HG03025 (cell line): ENCODE results near the gene EAPP.
"Not testable (repeated sequence)": the region's sequence is repeated elsewhere in the genome, so short reads cannot be mapped to it uniquely, and the experiment has no call there.

ENCODE experiments used
- ATAC-seq: cut with Tn5 transposase; IDR thresholded peaks from one replicate; pipeline ENCODE4 v1.9.1; 2021; ENCODE audit warnings: mild to moderate bottlenecking, moderate library complexity; ENCODE audit not compliant: unreplicated experiment, low FRiP score

The EAPP gene

GRCh38 chr14:34538871-34539406, 562 bp downstream of the EAPP start:
- peak; percentile 21 for ATAC-seq

- ATAC-seq: not testable (repeated sequence)
Measured at GRCh38 chr14:34538096-34538495, 1.4 kb downstream of the EAPP start.

- ATAC-seq: no peak
Measured at GRCh38 chr14:34537677-34538009, 1.9 kb downstream of the EAPP start.

- ATAC-seq: no peak
Measured at GRCh38 chr14:34536951-34537676, 2.4 kb downstream of the EAPP start.

GRCh38 chr14:34527591-34527990, 11.9 kb downstream of the EAPP start:
- no peak for ATAC-seq

GRCh38 chr14:34524216-34524615, 15.3 kb downstream of the EAPP start:
- ATAC-seq: not testable (repeated sequence)

GRCh38 chr14:34522496-34522895, 17.0 kb downstream of the EAPP start:
- no peak for ATAC-seq

- ATAC-seq: not testable (repeated sequence)
Measured at GRCh38 chr14:34521071-34521470, 18.4 kb downstream of the EAPP start.

GRCh38 chr14:34520304-34520970, 19.1 kb downstream of the EAPP start:
- ATAC-seq: not testable (repeated sequence)

- ATAC-seq: no peak
Measured at GRCh38 chr14:34507884-34508283, 31.6 kb downstream of the EAPP start.

- no peak for ATAC-seq
Measured at GRCh38 chr14:34507459-34507858, 32.0 kb downstream of the EAPP start.

- ATAC-seq: not testable (repeated sequence)
Measured at GRCh38 chr14:34505124-34505491, 34.4 kb downstream of the EAPP start.

- not testable (repeated sequence) for ATAC-seq
Measured at GRCh38 chr14:34504027-34504426, 35.5 kb downstream of the EAPP start.

- no peak for ATAC-seq
Measured at GRCh38 chr14:34502545-34503225, 36.8 kb downstream of the EAPP start.

- ATAC-seq: no peak
Measured at GRCh38 chr14:34502001-34502400, 37.5 kb downstream of the EAPP start.

- no peak for ATAC-seq
Measured at GRCh38 chr14:34501004-34501580, 38.4 kb downstream of the EAPP start.

- no peak for ATAC-seq
Measured at GRCh38 chr14:34498684-34499412, 40.7 kb downstream of the EAPP start.

GRCh38 chr14:34496679-34497513, 42.6 kb downstream of the EAPP start:
- no peak for ATAC-seq

GRCh38 chr14:34496007-34496678, 43.4 kb downstream of the EAPP start:
- ATAC-seq: no peak
